HFF-Myc (cell line): ENCODE data around the gene POC1A.

Experiments used
- DNase-seq: peaks from one replicate; pipeline ENCODE4 v3.0.0-alpha.2; 2011; ENCODE audit warnings: low read depth; ENCODE audit errors: extremely low read depth
- H3K4me3 ChIP-seq: replicated peaks from 2 replicates; pipeline ENCODE4 v1.5.1; 2011; ENCODE audit warnings: low read depth, mild to moderate bottlenecking, control low read depth, low read length
- CTCF ChIP-seq: IDR thresholded peaks from 2 replicates; pipeline ENCODE4 v1.5.1; 2012; ENCODE audit warnings: mild to moderate bottlenecking, low read depth, low read length, control low read depth; ENCODE audit errors: missing control alignments

POC1A gene

DNA sequence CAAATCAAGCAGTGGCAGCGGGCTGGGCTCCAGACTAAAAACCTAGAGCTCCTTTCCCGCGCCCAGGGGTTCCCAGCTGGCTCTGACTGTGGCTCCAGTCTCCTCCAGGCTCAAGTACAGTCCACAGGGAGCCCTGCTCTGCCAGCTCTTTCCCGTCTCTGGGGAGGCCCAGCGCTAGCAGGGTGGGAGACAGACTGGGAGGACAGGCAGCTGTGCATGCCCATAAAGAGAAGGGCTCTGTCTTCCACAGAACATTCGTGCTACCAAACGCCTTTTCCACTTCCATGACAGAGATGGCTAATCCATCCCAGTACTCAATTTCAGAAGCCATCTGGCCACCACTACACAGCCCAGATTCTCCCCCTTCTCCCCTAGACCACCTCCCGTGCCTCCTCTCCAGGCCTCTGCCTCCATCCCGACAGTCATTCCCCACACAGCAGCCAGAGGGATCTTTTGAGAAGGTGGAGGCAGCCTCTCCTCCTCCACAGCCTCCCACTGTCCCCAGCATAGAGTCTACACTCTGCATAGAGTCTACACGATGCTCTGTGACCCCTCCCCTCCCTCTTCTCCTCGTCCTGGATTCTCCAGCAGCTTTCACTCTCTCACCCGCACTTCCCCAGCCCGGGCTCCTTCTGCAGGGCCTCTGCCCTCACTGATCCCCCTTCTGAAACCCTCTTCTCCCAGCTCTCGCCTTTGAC lies 91.0 kb downstream of the POC1A start:
- no peak for DNase-seq
- TF ChIP-seq CTCF, result no peak

GRCh38 chr3:52062505-52062904 lies 91.7 kb downstream of the POC1A start:
- no peak overlapping the region for H3K4me3 ChIP-seq
- TF ChIP-seq CTCF, result no peak
- peak; percentile 85 for DNase-seq

More for the DNA sequence above, 91.0 kb downstream of the POC1A start:
- H3K4me3 ChIP-seq, result no peak overlapping the region

DNA sequence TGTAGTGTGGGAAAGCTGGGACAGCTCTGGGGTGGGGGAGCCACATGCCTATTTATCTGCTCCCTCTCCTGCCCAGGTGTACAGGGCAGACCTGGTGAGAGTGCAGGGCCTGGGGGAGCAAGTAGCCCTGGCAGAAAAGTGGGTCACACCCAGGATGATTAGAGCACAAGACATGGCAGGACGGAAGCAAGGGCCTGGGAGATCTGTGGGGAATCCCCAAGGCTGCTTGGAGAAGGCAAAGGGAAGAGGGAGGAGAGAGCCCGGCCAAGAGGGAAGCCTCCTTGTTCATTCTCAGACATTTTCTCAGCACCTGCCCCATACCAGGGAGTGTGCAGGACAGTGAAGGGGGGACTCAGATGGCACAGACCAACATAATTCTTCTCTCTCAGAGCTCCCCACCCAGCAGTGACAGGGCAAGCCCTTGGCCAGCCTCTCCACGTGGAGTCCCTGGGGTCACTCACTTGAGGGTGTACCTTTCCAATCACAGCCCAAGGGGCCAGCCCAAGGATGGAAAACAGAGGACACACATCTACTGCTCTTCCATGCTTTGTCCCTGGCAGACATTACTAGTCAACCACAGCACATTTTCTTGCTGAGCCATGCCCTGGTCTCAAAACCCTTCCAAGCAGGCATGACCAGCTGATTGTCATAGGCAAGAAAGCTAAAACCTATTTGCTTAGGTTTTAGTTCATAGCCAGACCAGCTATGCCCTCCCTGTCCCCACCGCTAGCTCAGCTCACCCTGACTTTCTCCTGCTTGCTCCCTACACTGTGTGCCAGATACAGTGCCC lies 92.9 kb downstream of the POC1A start:
- TF ChIP-seq CTCF, result no peak
- no peak for DNase-seq
- no peak overlapping the region for H3K4me3 ChIP-seq

DNA sequence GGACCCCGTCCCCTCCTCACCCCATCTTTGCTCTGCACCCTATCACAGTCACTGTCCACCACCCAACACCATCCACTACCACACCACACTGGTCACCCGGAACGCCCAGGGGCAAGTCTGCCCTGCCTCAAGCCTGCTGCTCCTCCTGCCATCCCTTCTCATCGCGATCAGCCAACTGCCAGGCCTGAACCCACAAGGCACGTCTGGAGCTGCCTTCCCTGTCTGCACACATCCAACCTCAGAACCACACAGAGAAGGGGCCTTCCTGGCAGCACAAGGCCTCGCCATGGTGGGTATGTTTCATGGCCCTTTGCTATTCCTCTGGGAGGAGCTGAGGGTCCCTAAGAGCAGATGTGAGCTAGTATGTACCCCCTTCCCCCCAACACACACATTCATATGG lies 94.4 kb downstream of the POC1A start:
- no peak for TF ChIP-seq CTCF
- H3K4me3 ChIP-seq, result no peak overlapping the region
- DNase-seq, result no peak

GRCh38 chr3:52057812-52058495 lies 96.3 kb downstream of the POC1A start:
- no peak for DNase-seq
- H3K4me3 ChIP-seq, result peak overlapping the region; percentile 58
- TF ChIP-seq CTCF, result no peak

GRCh38 chr3:52056968-52057811 lies 97.0 kb downstream of the POC1A start:
- peak; percentile 93 for DNase-seq
- no peak for TF ChIP-seq CTCF
- H3K4me3 ChIP-seq, result peak overlapping the region; percentile 58
